HepG2 (cell line): Measurements from ENCODE around the gene PTPRD. TPM values are rescaled to one million over a fixed set of nuclear protein-coding genes. Genes with fewer than 3 reads are reported as not detected.

Experiments
- ATAC-seq: fragments of 200-7000 bp; cut with Tn5 transposase; 3 replicates; pipeline ENCODE4 v1.9.1; 2020; ENCODE audit warnings: mild to moderate bottlenecking, moderate library complexity
- BruUV-seq: library from RNA; stranded (reverse); fragments of 400-500 nt; replicated peaks from 2 replicates; lab custom pipeline; 2021; lab: Mats Ljungman, UMichigan
- CTCF ChIA-PET: fragments of 300-600 bp; formaldehyde crosslinking; extraction: SDS; loops from one replicate; lab custom pipeline; 2021; ENCODE audit warnings: low total read pairs, inconsistent platforms, low intra/inter-chr PET ratio; lab: Yijun Ruan, JAX
- POLR2A ChIA-PET: fragments of 350-600 bp; sonication (Branson Sonifier 250); formaldehyde crosslinking; loops from one replicate; lab custom pipeline; 2020; ENCODE audit warnings: antibody characterized with exemption, inconsistent platforms; lab: Yijun Ruan, JAX
- DNase-seq: peaks from one replicate; pipeline ENCODE4 v3.0.0-alpha.2; 2015; ENCODE audit warnings: low spot score
- FAIRE-seq: peaks from 3 replicates; lab custom pipeline; 2011; peaks lifted over from hg19 to GRCh38; lab: Jason Lieb, UNC
- H2AFZ ChIP-seq: one replicate; pipeline ENCODE4 v1.6.1; 2011; ENCODE audit warnings: low read length, inconsistent platforms
- H3K27ac ChIP-seq: fragments of 300-600 bp; 3 replicates; pipeline ENCODE4 v1.8.0; 2011; ENCODE audit warnings: mixed run types, mild to moderate bottlenecking, mixed read lengths, low read length, inconsistent platforms; ENCODE audit not compliant: insufficient read depth; ENCODE audit errors: extremely low read length
- H3K27me3 ChIP-seq, 2 experiments: fragments of 200-600 bp in 1 of 2; 2 replicates in 1 of 2; 3 replicates in 1 of 2; pipeline versions ENCODE4 v1.6.0 to v1.8.0; 2011; ENCODE audit warnings: low read length in 2 of 2, mild to moderate bottlenecking in 2 of 2, moderate library complexity in 2 of 2, inconsistent platforms in 1 of 2; ENCODE audit not compliant: insufficient read depth in 2 of 2, control insufficient read depth in 1 of 2
- H3K36me3 ChIP-seq, 2 experiments: fragments of 200-600 bp in 1 of 2; replicated peaks in 1 of 2; 2 replicates in 1 of 2; 3 replicates in 1 of 2; pipeline versions ENCODE4 v1.5.1 to v1.8.0; 2011; ENCODE audit warnings: low read length in 2 of 2, inconsistent platforms in 1 of 2; ENCODE audit not compliant: insufficient read depth in 2 of 2, control insufficient read depth in 1 of 2
- H3K4me1 ChIP-seq: 2 replicates; pipeline ENCODE4 v1.5.1; 2012; ENCODE audit warnings: low read length, inconsistent platforms; ENCODE audit not compliant: insufficient read depth
- H3K4me2 ChIP-seq: 2 replicates; pipeline ENCODE4 v1.6.0; 2011; ENCODE audit warnings: low read depth, low read length, inconsistent platforms
- H3K4me3 ChIP-seq, 3 experiments: fragments of 200-600 bp in 1 of 3; sonication (generic), shearing (Covaris generic) in 1 of 3; replicated peaks in 1 of 3; 2 replicates each; pipeline ENCODE4 v1.5.1; 2011 to 2016; ENCODE audit warnings: low read length in 3 of 3, inconsistent platforms in 2 of 3, low read depth in 2 of 3, mild to moderate bottlenecking in 2 of 3, control low read depth in 1 of 3, mixed read lengths in 1 of 3; ENCODE audit not compliant: insufficient read depth in 1 of 3
- H3K79me2 ChIP-seq: one replicate; pipeline ENCODE4 v1.6.1; 2011; ENCODE audit warnings: low read length, inconsistent platforms; ENCODE audit not compliant: insufficient read depth
- H3K9ac ChIP-seq: 2 replicates; pipeline ENCODE4 v1.6.0; 2011; ENCODE audit warnings: mild to moderate bottlenecking, low read depth, low read length, inconsistent platforms; ENCODE audit not compliant: insufficient read depth
- H3K9me3 ChIP-seq: 2 replicates; pipeline ENCODE4 v1.5.1; 2012; ENCODE audit warnings: mild to moderate bottlenecking, low read length
- H4K20me1 ChIP-seq: 2 replicates; pipeline ENCODE4 v1.6.0; 2011; ENCODE audit warnings: inconsistent platforms, mild to moderate bottlenecking, low read length, moderate library complexity; ENCODE audit not compliant: insufficient read depth
- DNMT1 ChIP-seq: sonication (generic); formaldehyde crosslinking; IDR thresholded peaks from 2 replicates; pipeline ENCODE4 v1.5.1; 2020; ENCODE audit warnings: mild to moderate bottlenecking, missing genetic modification reagents
- FOXA1 ChIP-seq, 2 experiments: fragments of 450-650 bp in 1 of 2; sonication (generic) in 1 of 2; formaldehyde crosslinking in 1 of 2; IDR thresholded peaks; 2 replicates each; pipeline versions ENCODE4 v1.4.0 to v1.6.1; 2016 to 2020; ENCODE audit warnings: missing genetic modification reagents in 1 of 2
- HNRNPUL1 ChIP-seq: fragments of 200-400 bp; formaldehyde crosslinking; IDR thresholded peaks from 2 replicates; pipeline ENCODE4 v1.6.1; 2017; ENCODE audit warnings: low read depth, mild to moderate bottlenecking, low read length, moderate library complexity
- IKZF1 ChIP-seq: fragments of 450-650 bp; IDR thresholded peaks from 2 replicates; pipeline ENCODE4 v1.7.1; 2016
- MATR3 ChIP-seq: sonication (generic); formaldehyde crosslinking; IDR thresholded peaks from 2 replicates; pipeline ENCODE4 v1.4.0; 2020; ENCODE audit warnings: missing genetic modification reagents
- RFX1 ChIP-seq: fragments of 450-650 bp; IDR thresholded peaks from 2 replicates; pipeline ENCODE4 v1.6.1; 2017
- SKI ChIP-seq: fragments of 450-650 bp; IDR thresholded peaks from one replicate; pipeline ENCODE4 v1.6.1; 2018; ENCODE audit warnings: mild to moderate bottlenecking; ENCODE audit not compliant: partially characterized antibody
- STAT5B ChIP-seq: sonication (generic); formaldehyde crosslinking; IDR thresholded peaks from 2 replicates; pipeline ENCODE4 v1.4.0; 2020; ENCODE audit warnings: missing genetic modification reagents
- YEATS4 ChIP-seq: sonication (generic); formaldehyde crosslinking; IDR thresholded peaks from 2 replicates; pipeline ENCODE4 v1.4.0; 2020; ENCODE audit warnings: missing genetic modification reagents, borderline replicate concordance
- ZFX ChIP-seq: sonication (generic); formaldehyde crosslinking; IDR thresholded peaks from 2 replicates; pipeline ENCODE4 v1.4.0; 2020; ENCODE audit warnings: mild to moderate bottlenecking, low read depth, missing genetic modification reagents, moderate library complexity
- ZNF614 ChIP-seq: IDR thresholded peaks from 2 replicates; pipeline ENCODE4 v1.6.1; 2018; ENCODE audit warnings: missing biosample characterization, missing genetic modification reagents, inconsistent platforms, borderline replicate concordance
- ZNF652 ChIP-seq: IDR thresholded peaks from 2 replicates; pipeline ENCODE4 v1.6.1; 2016; ENCODE audit warnings: low read depth, borderline replicate concordance
- ZNF773 ChIP-seq: sonication (generic); formaldehyde crosslinking; IDR thresholded peaks from 2 replicates; pipeline ENCODE4 v1.4.0; 2020; ENCODE audit warnings: missing genetic modification reagents, borderline replicate concordance
- ZNF790 ChIP-seq: sonication (generic); formaldehyde crosslinking; IDR thresholded peaks from 2 replicates; pipeline ENCODE4 v1.8.0; 2022; ENCODE audit warnings: missing genetic modification reagents, mild to moderate bottlenecking, borderline replicate concordance
- ZNF891 ChIP-seq: sonication (generic); formaldehyde crosslinking; IDR thresholded peaks from 2 replicates; pipeline ENCODE4 v1.5.0; 2020; ENCODE audit warnings: mild to moderate bottlenecking, missing genetic modification reagents
- WGBS: methylation state at CpG from one replicate; pipeline ENCODE4 v1.1.6; 2017; ENCODE audit warnings: low lambda C conversion rate; 5-methylcytosine and 5-hydroxymethylcytosine counted together
- in situ Hi-C: cut with HindIII; loops from 2 replicates; pipeline ENCODE4 v1.10.0; 2017; ENCODE audit warnings: low pct_unique_long_range_greater_than_20kb; ENCODE audit not compliant: extremely low pct_ligation_motif_present
- intact Hi-C: fragments of 100-400 bp; cut with micrococcal nuclease; formaldehyde crosslinking; loops from one replicate; pipeline ENCODE4 v1.10.0; 2022; ENCODE audit not compliant: unreplicated experiment
- polyA plus RNA-seq, 8 experiments: library from polyadenylated mRNA; depleted of rRNA in 3 of 8; stranded (reverse) in 7 of 8; unstranded in 1 of 8; fragments of >200 nt; fragmentation: Illumina TruSeq in 4 of 8; extraction: Trizol in 4 of 8; gene quantifications; 2 replicates each; pipeline versions ENCODE4 v1.2.1 to v1.2.3, GENCODE V29; 2011 to 2016; ENCODE audit warnings: low read depth in 4 of 8, missing spikeins in 1 of 8, mixed read lengths in 1 of 8; ENCODE audit not compliant: insufficient read depth in 1 of 8
- total RNA-seq, 5 experiments: library from RNA; depleted of rRNA; stranded (reverse); fragments of >200 nt; fragmentation: Illumina TruSeq; extraction: Trizol; gene quantifications; 2 replicates each; pipeline ENCODE4 v1.2.3, GENCODE V29; 2016; ENCODE audit warnings: low read depth in 1 of 5
- TF ChIP-seq, protein P1 (sequence below), 2 experiments: sonication (generic) in 1 of 2; formaldehyde crosslinking in 1 of 2; IDR thresholded peaks; 2 replicates each; pipeline versions ENCODE4 v1.4.0 to v1.6.1; 2016 to 2020; ENCODE audit warnings: borderline replicate concordance in 1 of 2, low read depth in 1 of 2, mild to moderate bottlenecking in 1 of 2, missing genetic modification reagents in 1 of 2
- TF ChIP-seq, protein P2 (sequence below): sonication (generic); formaldehyde crosslinking; IDR thresholded peaks from 2 replicates; pipeline ENCODE4 v1.5.1; 2020; ENCODE audit warnings: mild to moderate bottlenecking, missing genetic modification reagents, borderline replicate concordance

Gene PTPRD
- total and polyA plus RNA-seq, 2 of the 13 experiments (the other 11 are each of a cell fraction or from before 2014, with no cell fraction given), result 0.05 TPM; not detected in 1

DNA sequence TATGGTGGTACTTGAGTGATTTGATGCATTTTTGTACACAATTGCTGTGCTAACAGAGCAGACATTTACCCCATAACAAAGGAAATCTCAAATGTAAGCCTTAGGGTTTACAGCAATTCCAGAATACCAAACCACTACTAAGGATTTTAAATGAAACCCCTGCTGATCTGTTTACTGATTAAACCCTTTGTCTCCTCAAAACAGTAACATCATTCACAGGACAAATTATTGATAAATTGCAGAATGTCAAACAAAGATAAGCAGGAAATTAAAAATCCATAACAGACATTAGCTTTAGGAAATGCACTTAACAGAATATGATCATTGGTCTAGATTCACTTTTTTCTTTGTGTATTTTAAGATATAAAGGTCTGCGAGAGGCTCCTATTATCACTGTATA lies 1796.9 kb downstream of the PTPRD start:
- no peak overlapping the region for H3K4me3 ChIP-seq
- no peak overlapping the region for H2AFZ ChIP-seq
- intact Hi-C loops (no loop called here), in situ Hi-C loops (no loop called here)
- no peaks in the 10 kb centered on the region for H3K27me3 ChIP-seq
- H3K79me2 ChIP-seq, result no peaks in the 10 kb centered on the region
- FAIRE-seq, result no peak
- no TSS peak for BruUV-seq
- H3K36me3 ChIP-seq, result no peaks in the 10 kb centered on the region
- no peak for DNase-seq
- ChIA-PET POLR2A (no interaction called here), CTCF (no interaction called here)
- no peak overlapping the region for H3K4me2 ChIP-seq
- 59% methylated on average over 1 of the region's 1 CpG for WGBS
- H4K20me1 ChIP-seq, result no peaks in the 10 kb centered on the region
- H3K9me3 ChIP-seq, result no peaks in the 10 kb centered on the region
- H3K4me1 ChIP-seq, result no peaks in the 10 kb centered on the region
- no peak overlapping the region for H3K9ac ChIP-seq
- no peak for ATAC-seq
- H3K27ac ChIP-seq, result no peak overlapping the region
- TF ChIP-seq YEATS4 (CRISPR knock-in tag), result no peak
- TF ChIP-seq ZNF652 (CRISPR knock-in tag), result no peak
- no peak for TF ChIP-seq IKZF1
- no peak for TF ChIP-seq FOXA1 (IDR thresholded peaks at IDR 0.05)
- TF ChIP-seq FOXA1 (CRISPR knock-in tag; IDR thresholded peaks at IDR 0.05), result no peak
- no peak for TF ChIP-seq ZNF891
- TF ChIP-seq ZFX (CRISPR knock-in tag), result no peak
- no peak for TF ChIP-seq RFX1
- TF ChIP-seq ZNF790 (CRISPR knock-in tag), result no peak
- TF ChIP-seq, protein P1, sequence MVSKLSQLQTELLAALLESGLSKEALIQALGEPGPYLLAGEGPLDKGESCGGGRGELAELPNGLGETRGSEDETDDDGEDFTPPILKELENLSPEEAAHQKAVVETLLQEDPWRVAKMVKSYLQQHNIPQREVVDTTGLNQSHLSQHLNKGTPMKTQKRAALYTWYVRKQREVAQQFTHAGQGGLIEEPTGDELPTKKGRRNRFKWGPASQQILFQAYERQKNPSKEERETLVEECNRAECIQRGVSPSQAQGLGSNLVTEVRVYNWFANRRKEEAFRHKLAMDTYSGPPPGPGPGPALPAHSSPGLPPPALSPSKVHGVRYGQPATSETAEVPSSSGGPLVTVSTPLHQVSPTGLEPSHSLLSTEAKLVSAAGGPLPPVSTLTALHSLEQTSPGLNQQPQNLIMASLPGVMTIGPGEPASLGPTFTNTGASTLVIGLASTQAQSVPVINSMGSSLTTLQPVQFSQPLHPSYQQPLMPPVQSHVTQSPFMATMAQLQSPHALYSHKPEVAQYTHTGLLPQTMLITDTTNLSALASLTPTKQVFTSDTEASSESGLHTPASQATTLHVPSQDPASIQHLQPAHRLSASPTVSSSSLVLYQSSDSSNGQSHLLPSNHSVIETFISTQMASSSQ (IDR thresholded peaks at IDR 0.05; ENCODE audit: low read depth), result no peak
- TF ChIP-seq, protein P1 (CRISPR knock-in tag; IDR thresholded peaks at IDR 0.05; ENCODE audit: borderline replicate concordance), result no peak
- no peak for TF ChIP-seq SKI
- no peak for TF ChIP-seq MATR3 (CRISPR knock-in tag)
- TF ChIP-seq DNMT1 (CRISPR knock-in tag), result no peak
- TF ChIP-seq ZNF614, result no peak
- TF ChIP-seq, protein P2, sequence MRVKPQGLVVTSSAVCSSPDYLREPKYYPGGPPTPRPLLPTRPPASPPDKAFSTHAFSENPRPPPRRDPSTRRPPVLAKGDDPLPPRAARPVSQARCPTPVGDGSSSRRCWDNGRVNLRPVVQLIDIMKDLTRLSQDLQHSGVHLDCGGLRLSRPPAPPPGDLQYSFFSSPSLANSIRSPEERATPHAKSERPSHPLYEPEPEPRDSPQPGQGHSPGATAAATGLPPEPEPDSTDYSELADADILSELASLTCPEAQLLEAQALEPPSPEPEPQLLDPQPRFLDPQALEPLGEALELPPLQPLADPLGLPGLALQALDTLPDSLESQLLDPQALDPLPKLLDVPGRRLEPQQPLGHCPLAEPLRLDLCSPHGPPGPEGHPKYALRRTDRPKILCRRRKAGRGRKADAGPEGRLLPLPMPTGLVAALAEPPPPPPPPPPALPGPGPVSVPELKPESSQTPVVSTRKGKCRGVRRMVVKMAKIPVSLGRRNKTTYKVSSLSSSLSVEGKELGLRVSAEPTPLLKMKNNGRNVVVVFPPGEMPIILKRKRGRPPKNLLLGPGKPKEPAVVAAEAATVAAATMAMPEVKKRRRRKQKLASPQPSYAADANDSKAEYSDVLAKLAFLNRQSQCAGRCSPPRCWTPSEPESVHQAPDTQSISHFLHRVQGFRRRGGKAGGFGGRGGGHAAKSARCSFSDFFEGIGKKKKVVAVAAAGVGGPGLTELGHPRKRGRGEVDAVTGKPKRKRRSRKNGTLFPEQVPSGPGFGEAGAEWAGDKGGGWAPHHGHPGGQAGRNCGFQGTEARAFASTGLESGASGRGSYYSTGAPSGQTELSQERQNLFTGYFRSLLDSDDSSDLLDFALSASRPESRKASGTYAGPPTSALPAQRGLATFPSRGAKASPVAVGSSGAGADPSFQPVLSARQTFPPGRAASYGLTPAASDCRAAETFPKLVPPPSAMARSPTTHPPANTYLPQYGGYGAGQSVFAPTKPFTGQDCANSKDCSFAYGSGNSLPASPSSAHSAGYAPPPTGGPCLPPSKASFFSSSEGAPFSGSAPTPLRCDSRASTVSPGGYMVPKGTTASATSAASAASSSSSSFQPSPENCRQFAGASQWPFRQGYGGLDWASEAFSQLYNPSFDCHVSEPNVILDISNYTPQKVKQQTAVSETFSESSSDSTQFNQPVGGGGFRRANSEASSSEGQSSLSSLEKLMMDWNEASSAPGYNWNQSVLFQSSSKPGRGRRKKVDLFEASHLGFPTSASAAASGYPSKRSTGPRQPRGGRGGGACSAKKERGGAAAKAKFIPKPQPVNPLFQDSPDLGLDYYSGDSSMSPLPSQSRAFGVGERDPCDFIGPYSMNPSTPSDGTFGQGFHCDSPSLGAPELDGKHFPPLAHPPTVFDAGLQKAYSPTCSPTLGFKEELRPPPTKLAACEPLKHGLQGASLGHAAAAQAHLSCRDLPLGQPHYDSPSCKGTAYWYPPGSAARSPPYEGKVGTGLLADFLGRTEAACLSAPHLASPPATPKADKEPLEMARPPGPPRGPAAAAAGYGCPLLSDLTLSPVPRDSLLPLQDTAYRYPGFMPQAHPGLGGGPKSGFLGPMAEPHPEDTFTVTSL (CRISPR knock-in tag), result no peak
- TF ChIP-seq HNRNPUL1, result no peak
- TF ChIP-seq ZNF773, result no peak
- TF ChIP-seq STAT5B (CRISPR knock-in tag), result no peak
